ENCODE data around the gene FERMT3.
"Not testable (repeated sequence)": the region's sequence is repeated elsewhere in the genome, so short reads cannot be mapped to it uniquely, and the experiment has no call there.

- not testable (repeated sequence) for TF ChIP-seq CTCF (conservative IDR thresholded peaks at IDR 0.05 in 1 of 2, IDR thresholded peaks at IDR 0.05 in 1 of 2; ENCODE audit: low read depth in 1 of 2, low read length in 2 of 2); EZH2 (IDR thresholded peaks at IDR 0.05; ENCODE audit: low read length, missing control alignments)
Measured at GRCh38 chr11:64246621-64246870, 40.0 kb downstream of the FERMT3 start.

Data from fibroblast of lung (primary cell).